ENCODE measurements around the gene GRIK4. TPM values are rescaled to one million over a fixed set of nuclear protein-coding genes. Genes with fewer than 3 reads are reported as not detected.

The GRIK4 gene
- polyA plus RNA-seq, 1 donor from 2014 or later: 3.4 TPM

DNA sequence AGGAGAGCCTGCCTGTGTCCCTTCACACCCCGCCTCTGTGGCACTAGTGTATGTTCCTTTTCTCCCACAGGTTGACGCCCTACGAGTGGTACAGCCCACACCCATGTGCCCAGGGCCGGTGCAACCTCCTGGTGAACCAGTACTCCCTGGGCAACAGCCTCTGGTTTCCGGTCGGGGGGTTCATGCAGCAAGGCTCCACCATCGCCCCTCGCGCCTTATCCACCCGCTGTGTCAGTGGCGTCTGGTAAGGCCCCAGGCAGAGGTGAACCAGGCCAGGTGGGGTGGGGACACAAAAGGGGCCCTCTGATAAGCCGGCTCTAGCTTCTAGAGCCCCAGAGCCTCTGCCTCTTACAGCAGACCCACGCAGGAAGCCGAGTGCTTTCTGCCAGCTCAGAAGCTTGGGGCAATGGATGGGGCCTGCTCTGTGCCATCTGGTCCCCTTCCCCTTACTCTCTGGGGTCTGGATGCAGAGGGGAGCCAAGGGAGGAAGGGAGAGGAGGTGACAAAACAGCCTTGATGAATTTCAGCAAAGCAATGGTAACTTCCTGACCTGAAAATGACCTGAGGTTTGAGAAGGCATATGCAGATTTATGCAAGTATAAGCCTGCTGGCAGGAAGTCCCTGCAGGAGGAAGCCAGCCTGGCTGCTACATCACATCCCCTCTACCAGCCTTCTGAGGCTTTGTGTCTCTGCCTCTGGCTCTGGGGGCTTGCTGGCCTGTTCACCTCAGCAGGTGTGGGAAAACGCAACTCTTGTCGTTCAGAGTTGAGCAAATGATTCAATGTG lies 445.4 kb downstream of the GRIK4 start:
- Histone ChIP-seq H3K9me3 (ENCODE audit: low read length) (no peaks in the 10 kb centered on the region), H4K20me1 (ENCODE audit: insufficient read depth) (no peaks in the 10 kb centered on the region), H3K79me2 (replicated peaks; ENCODE audit: insufficient read depth, low read length) (no peaks in the 10 kb centered on the region), H3K36me3 (ENCODE audit: insufficient read depth, low read length) (no peaks in the 10 kb centered on the region), H3K27ac (ENCODE audit: low read length) (no peak overlapping the region), H3K4me2 (ENCODE audit: low read length) (no peak overlapping the region), H3K27me3 (ENCODE audit: insufficient read depth, low read depth, low read length) (no peaks in the 10 kb centered on the region), H3K9ac (ENCODE audit: low read length) (no peak overlapping the region), H3F3A (ENCODE audit: insufficient read depth, low read length, poor library complexity, severe bottlenecking) (no peaks in the 10 kb centered on the region), H2AFZ (ENCODE audit: low read depth, low read length) (no peak overlapping the region), H3K4me3 (ENCODE audit: low read length) (no peak overlapping the region), H3K9me2 (ENCODE audit: insufficient read depth, low read length) (no peaks in the 10 kb centered on the region)
- TF ChIP-seq TAF1 (IDR thresholded peaks at IDR 0.05; ENCODE audit: low read depth) (no peak), RAD21 (conservative IDR thresholded peaks at IDR 0.05) (no peak), EP300 (conservative IDR thresholded peaks at IDR 0.05; ENCODE audit: poor library complexity, severe bottlenecking) (no peak), POLR2AphosphoS5 (IDR thresholded peaks at IDR 0.05) (no peak), EZH2 (IDR thresholded peaks at IDR 0.05; ENCODE audit: borderline replicate concordance, insufficient read depth, low read length, poor library complexity, severe bottlenecking) (no peak), MXI1 (conservative IDR thresholded peaks at IDR 0.05; ENCODE audit: poor library complexity, severe bottlenecking) (no peak), SMC3 (conservative IDR thresholded peaks at IDR 0.05; ENCODE audit: poor library complexity) (no peak)
- TF ChIP-seq, protein P1, sequence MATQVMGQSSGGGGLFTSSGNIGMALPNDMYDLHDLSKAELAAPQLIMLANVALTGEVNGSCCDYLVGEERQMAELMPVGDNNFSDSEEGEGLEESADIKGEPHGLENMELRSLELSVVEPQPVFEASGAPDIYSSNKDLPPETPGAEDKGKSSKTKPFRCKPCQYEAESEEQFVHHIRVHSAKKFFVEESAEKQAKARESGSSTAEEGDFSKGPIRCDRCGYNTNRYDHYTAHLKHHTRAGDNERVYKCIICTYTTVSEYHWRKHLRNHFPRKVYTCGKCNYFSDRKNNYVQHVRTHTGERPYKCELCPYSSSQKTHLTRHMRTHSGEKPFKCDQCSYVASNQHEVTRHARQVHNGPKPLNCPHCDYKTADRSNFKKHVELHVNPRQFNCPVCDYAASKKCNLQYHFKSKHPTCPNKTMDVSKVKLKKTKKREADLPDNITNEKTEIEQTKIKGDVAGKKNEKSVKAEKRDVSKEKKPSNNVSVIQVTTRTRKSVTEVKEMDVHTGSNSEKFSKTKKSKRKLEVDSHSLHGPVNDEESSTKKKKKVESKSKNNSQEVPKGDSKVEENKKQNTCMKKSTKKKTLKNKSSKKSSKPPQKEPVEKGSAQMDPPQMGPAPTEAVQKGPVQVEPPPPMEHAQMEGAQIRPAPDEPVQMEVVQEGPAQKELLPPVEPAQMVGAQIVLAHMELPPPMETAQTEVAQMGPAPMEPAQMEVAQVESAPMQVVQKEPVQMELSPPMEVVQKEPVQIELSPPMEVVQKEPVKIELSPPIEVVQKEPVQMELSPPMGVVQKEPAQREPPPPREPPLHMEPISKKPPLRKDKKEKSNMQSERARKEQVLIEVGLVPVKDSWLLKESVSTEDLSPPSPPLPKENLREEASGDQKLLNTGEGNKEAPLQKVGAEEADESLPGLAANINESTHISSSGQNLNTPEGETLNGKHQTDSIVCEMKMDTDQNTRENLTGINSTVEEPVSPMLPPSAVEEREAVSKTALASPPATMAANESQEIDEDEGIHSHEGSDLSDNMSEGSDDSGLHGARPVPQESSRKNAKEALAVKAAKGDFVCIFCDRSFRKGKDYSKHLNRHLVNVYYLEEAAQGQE (IDR thresholded peaks at IDR 0.05; ENCODE audit: borderline replicate concordance): no peak
- TF ChIP-seq, protein P2, sequence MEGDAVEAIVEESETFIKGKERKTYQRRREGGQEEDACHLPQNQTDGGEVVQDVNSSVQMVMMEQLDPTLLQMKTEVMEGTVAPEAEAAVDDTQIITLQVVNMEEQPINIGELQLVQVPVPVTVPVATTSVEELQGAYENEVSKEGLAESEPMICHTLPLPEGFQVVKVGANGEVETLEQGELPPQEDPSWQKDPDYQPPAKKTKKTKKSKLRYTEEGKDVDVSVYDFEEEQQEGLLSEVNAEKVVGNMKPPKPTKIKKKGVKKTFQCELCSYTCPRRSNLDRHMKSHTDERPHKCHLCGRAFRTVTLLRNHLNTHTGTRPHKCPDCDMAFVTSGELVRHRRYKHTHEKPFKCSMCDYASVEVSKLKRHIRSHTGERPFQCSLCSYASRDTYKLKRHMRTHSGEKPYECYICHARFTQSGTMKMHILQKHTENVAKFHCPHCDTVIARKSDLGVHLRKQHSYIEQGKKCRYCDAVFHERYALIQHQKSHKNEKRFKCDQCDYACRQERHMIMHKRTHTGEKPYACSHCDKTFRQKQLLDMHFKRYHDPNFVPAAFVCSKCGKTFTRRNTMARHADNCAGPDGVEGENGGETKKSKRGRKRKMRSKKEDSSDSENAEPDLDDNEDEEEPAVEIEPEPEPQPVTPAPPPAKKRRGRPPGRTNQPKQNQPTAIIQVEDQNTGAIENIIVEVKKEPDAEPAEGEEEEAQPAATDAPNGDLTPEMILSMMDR (IDR thresholded peaks at IDR 0.05; ENCODE audit: poor library complexity, severe bottlenecking): no peak

DNA sequence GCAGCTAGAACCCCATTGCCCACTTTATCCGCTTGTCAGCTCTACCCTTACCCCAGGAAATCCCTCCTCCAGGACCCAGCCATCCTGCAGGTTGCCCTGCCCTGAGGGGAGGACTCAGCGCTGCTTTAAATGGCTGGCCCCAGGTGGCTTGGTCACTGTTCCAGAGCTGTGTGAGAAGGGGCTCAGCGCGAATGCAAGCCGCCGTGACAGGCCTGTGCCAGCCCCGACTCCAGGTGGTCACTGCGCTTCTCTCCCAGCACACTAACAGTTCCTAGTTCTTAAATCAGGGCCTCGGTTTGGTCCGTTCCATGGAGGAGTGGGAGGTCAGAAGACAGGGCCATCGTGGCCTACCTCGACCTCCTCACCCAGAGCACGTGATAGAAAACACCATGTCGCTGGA lies 446.6 kb downstream of the GRIK4 start:
- H3K27me3 ChIP-seq (ENCODE audit: insufficient read depth, low read depth, low read length): no peaks in the 10 kb centered on the region
- no peak overlapping the region for H3K9ac ChIP-seq (ENCODE audit: low read length)
- no peaks in the 10 kb centered on the region for H3K36me3 ChIP-seq (ENCODE audit: insufficient read depth, low read length)
- no peaks in the 10 kb centered on the region for H3K79me2 ChIP-seq (replicated peaks; ENCODE audit: insufficient read depth, low read length)
- no peak overlapping the region for H3K4me2 ChIP-seq (ENCODE audit: low read length)
- H3K4me3 ChIP-seq (ENCODE audit: low read length): no peak overlapping the region
- no peak for TF ChIP-seq TAF1 (IDR thresholded peaks at IDR 0.05; ENCODE audit: low read depth)
- TF ChIP-seq, protein P1 (IDR thresholded peaks at IDR 0.05; ENCODE audit: borderline replicate concordance): no peak
- TF ChIP-seq, protein P2 (IDR thresholded peaks at IDR 0.05; ENCODE audit: poor library complexity, severe bottlenecking): no peak
- no peak for TF ChIP-seq EZH2 (IDR thresholded peaks at IDR 0.05; ENCODE audit: borderline replicate concordance, insufficient read depth, low read length, poor library complexity, severe bottlenecking)
- no peak for TF ChIP-seq SMC3 (conservative IDR thresholded peaks at IDR 0.05; ENCODE audit: poor library complexity)
- TF ChIP-seq MXI1 (conservative IDR thresholded peaks at IDR 0.05; ENCODE audit: poor library complexity, severe bottlenecking): no peak
- H2AFZ ChIP-seq (ENCODE audit: low read depth, low read length): no peak overlapping the region
- no peak overlapping the region for H3K27ac ChIP-seq (ENCODE audit: low read length)
- no peaks in the 10 kb centered on the region for H3F3A ChIP-seq (ENCODE audit: insufficient read depth, low read length, poor library complexity, severe bottlenecking)
- H3K9me3 ChIP-seq (ENCODE audit: low read length): no peaks in the 10 kb centered on the region
- H3K9me2 ChIP-seq (ENCODE audit: insufficient read depth, low read length): no peaks in the 10 kb centered on the region
- H4K20me1 ChIP-seq (ENCODE audit: insufficient read depth): no peaks in the 10 kb centered on the region

Measured in neural cell (in vitro differentiated cells).